Measurements from ENCODE around the gene TCIRG1.

GRCh38 chr11:68036717-68037239 lies 2.0 kb upstream of the TCIRG1 start:
- TF ChIP-seq GATA3 (IDR thresholded peaks at IDR 0.05; ENCODE audit: low read depth, low read length) (no peak), GATA2 (IDR thresholded peaks at IDR 0.05; ENCODE audit: low read depth, low read length) (no peak)

Data from SH-SY5Y (cell line).